A673 (cell line): ENCODE data around the gene COL4A2. TPM values are rescaled to one million over a fixed set of nuclear protein-coding genes. Genes with fewer than 3 reads are reported as not detected.

Experiments
- BruUV-seq: library from RNA; stranded (reverse); fragments of 400-500 nt; replicated peaks from 2 replicates; lab custom pipeline; 2021; lab: Mats Ljungman, UMichigan
- CTCF ChIA-PET: fragments of 300-600 bp; sonication (Branson Sonifier 250); formaldehyde crosslinking; loops from one replicate; lab custom pipeline; 2022; ENCODE audit warnings: antibody characterized with exemption; lab: Charles Lee
- POLR2A ChIA-PET: fragments of 300-600 bp; sonication (Branson Sonifier 250); formaldehyde crosslinking; loops from one replicate; lab custom pipeline; 2022; ENCODE audit warnings: antibody characterized with exemption; ENCODE audit not compliant: low non-redundant PET; lab: Charles Lee
- DNase-seq: peaks from one replicate; pipeline ENCODE4 v3.0.0-alpha.2; 2015; ENCODE audit warnings: low spot score
- H3K27ac ChIP-seq: fragments of 200-600 bp; sonication (generic); 2 replicates; pipeline ENCODE4 v1.5.1; 2016; ENCODE audit warnings: mixed run types, low read depth, mild to moderate bottlenecking, mixed read lengths, antibody characterized with exemption, low read length; ENCODE audit not compliant: poor library complexity, severe bottlenecking
- H3K27me3 ChIP-seq: fragments of 200-600 bp; sonication (generic); replicated peaks from 2 replicates; pipeline ENCODE4 v1.6.1; 2017; ENCODE audit warnings: mixed run types, low read depth, mild to moderate bottlenecking, mixed read lengths, antibody characterized with exemption, low read length; ENCODE audit not compliant: insufficient read depth, poor library complexity
- H3K36me3 ChIP-seq: fragments of 200-600 bp; sonication (generic); 2 replicates; pipeline ENCODE4 v1.6.1; 2016; ENCODE audit warnings: mixed run types, mild to moderate bottlenecking, mixed read lengths, antibody characterized with exemption, low read length; ENCODE audit not compliant: insufficient read depth, poor library complexity, severe bottlenecking
- H3K4me1 ChIP-seq: fragments of 200-600 bp; sonication (generic); 2 replicates; pipeline ENCODE4 v1.6.1; 2017; ENCODE audit warnings: mixed run types, mild to moderate bottlenecking, mixed read lengths, antibody characterized with exemption, low read length; ENCODE audit not compliant: insufficient read depth, poor library complexity, severe bottlenecking
- H3K4me3 ChIP-seq: fragments of 200-600 bp; sonication (generic); 2 replicates; pipeline ENCODE4 v1.5.1; 2016; ENCODE audit warnings: low read depth, mixed run types, mild to moderate bottlenecking, mixed read lengths, low read length; ENCODE audit not compliant: poor library complexity, severe bottlenecking
- H3K9me3 ChIP-seq: fragments of 200-600 bp; sonication (generic); 2 replicates; pipeline ENCODE4 v1.6.1; 2016; ENCODE audit warnings: mixed run types, low read depth, mild to moderate bottlenecking, mixed read lengths, antibody characterized with exemption, low read length; ENCODE audit not compliant: poor library complexity, severe bottlenecking
- EZH2 ChIP-seq: fragments of 200-600 bp; sonication (generic); IDR thresholded peaks from 2 replicates; pipeline ENCODE4 v1.6.1; 2017; ENCODE audit warnings: borderline replicate concordance, low read depth, mild to moderate bottlenecking, mixed read lengths, antibody characterized with exemption, low read length; ENCODE audit not compliant: poor library complexity, severe bottlenecking
- intact Hi-C: fragments of 100-400 bp; cut with micrococcal nuclease; formaldehyde crosslinking; loops from one replicate; pipeline ENCODE4 v1.10.0; 2022; ENCODE audit not compliant: unreplicated experiment
- total RNA-seq: library from RNA; stranded (reverse); gene quantifications from 2 replicates; pipeline ENCODE4 v1.2.3, GENCODE V29; 2021
- TF ChIP-seq, protein P1 (sequence below): fragments of 300-800, 200-600 bp; sonication (generic); conservative IDR thresholded peaks from 2 replicates; pipeline ENCODE4 v1.5.1; 2017; ENCODE audit warnings: low read depth, mild to moderate bottlenecking, antibody characterized with exemption, low read length, moderate library complexity, mixed read lengths

Gene COL4A2
- total RNA-seq, 1 experiment from 2014 or later, result 184 TPM

DNA sequence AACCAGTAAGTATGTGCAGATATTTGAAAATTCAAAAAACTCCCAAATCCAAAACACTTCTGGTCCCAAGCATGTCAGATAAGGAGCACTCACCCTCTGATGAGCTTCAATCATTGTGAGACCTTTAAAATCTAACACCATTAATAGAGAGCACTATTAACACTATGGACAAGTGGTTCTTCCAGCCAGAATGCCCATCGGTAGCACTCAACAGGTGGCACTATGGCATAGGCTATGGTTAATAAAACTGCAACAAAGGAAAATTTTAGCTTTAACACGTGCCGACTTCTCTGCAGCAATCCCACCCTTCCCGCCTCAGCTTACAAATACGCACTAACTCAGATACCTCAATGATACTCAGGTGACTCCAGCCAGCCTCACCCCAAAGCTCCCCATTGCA is 62.3 kb downstream of the COL4A2 start:
- no peak for DNase-seq
- Histone ChIP-seq H3K4me3 (no peak overlapping the region), H3K9me3 (no peaks in the 10 kb centered on the region), H3K36me3 (no peaks in the 10 kb centered on the region), H3K27ac (no peak overlapping the region), H3K4me1 (peaks cover 16% of the 10 kb centered on the region), H3K27me3 (no peaks in the 10 kb centered on the region)
- intact Hi-C loops, result no loop called here
- CTCF ChIA-PET, result no interaction called here
- POLR2A ChIA-PET, result no interaction called here
- no TSS peak for BruUV-seq
- TF ChIP-seq, protein P1, sequence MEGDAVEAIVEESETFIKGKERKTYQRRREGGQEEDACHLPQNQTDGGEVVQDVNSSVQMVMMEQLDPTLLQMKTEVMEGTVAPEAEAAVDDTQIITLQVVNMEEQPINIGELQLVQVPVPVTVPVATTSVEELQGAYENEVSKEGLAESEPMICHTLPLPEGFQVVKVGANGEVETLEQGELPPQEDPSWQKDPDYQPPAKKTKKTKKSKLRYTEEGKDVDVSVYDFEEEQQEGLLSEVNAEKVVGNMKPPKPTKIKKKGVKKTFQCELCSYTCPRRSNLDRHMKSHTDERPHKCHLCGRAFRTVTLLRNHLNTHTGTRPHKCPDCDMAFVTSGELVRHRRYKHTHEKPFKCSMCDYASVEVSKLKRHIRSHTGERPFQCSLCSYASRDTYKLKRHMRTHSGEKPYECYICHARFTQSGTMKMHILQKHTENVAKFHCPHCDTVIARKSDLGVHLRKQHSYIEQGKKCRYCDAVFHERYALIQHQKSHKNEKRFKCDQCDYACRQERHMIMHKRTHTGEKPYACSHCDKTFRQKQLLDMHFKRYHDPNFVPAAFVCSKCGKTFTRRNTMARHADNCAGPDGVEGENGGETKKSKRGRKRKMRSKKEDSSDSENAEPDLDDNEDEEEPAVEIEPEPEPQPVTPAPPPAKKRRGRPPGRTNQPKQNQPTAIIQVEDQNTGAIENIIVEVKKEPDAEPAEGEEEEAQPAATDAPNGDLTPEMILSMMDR, result no peak
- TF ChIP-seq EZH2, result no peak

DNA sequence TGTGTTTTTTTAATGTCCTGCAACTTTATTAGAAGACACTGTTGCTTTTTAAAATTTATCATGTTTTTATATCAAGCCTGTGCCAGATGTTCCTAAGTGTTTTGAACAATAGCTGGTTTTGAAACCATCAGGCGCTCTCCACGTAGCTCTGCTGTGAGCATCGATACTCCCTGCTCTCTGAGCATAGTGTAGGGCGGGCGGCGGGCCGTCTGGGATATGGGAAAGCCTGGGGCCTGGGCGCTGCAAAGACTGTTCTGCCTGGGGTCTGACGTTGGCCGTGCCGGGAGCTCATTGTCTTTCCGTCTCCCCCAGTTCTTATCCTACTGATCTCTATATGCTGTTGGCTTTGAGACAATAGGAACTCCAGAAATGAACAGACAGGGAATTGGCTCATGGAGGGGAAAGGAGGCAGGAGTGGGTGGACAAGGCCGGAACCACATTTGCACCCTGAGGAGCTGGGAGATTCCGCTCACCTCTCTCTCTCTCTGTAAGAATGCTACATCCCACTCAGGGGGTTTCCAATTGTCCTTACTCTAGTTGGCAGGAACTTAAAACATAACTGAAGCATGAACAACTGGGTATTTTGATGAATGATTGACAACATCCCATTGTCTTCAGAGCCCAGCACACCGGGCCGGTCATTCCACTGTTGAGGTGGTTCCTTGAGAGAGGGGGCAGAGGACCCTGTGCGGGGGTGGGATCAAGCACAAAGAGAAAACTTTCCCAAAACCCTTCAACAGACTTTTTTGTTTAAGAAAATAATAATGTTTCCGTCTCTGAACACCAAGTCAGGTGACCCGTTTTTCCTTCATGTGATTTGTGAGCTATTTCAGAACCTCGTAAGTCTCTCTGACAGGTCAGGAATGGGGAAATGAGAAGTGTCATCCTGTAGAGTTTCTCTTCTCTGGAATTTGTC is 64.7 kb downstream of the COL4A2 start:
- peak; percentile 15 for DNase-seq
- Histone ChIP-seq H3K27me3 (no peaks in the 10 kb centered on the region), H3K4me3 (no peak overlapping the region), H3K4me1 (peaks cover 31% of the 10 kb centered on the region), H3K36me3 (no peaks in the 10 kb centered on the region), H3K9me3 (no peaks in the 10 kb centered on the region), H3K27ac (no peak overlapping the region)
- ChIA-PET CTCF (no interaction called here), POLR2A (no interaction called here)
- BruUV-seq, result no TSS peak
- intact Hi-C loops, result no loop called here
- no peak for TF ChIP-seq EZH2
- TF ChIP-seq, protein P1, result no peak

DNA sequence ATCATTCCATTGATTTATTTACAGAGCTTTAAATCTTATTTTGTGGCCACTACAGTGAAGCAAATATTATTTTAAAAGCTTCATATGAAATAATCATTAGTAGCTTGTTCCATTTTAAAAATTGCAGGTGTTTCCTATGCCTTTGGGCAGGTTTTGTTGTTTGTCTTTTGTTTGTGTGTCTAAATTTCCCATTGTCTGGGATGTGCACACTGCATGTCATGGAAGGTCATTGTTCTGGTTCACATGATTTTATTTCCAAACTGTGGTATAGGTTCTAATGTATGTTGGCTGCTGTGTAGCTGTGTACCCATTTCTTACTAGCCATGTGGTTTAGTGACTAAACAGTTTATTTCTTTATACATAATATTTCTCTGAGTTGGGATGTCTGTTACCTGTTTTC is 65.6 kb downstream of the COL4A2 start:
- ChIA-PET POLR2A (no interaction called here), CTCF (no interaction called here)
- Histone ChIP-seq H3K27me3 (no peaks in the 10 kb centered on the region), H3K36me3 (no peaks in the 10 kb centered on the region), H3K27ac (no peak overlapping the region), H3K4me1 (peaks cover 36% of the 10 kb centered on the region), H3K9me3 (no peaks in the 10 kb centered on the region), H3K4me3 (no peak overlapping the region)
- no peak for TF ChIP-seq EZH2
- TF ChIP-seq, protein P1, result no peak
- intact Hi-C loops, result no loop called here
- DNase-seq, result no peak
- no TSS peak for BruUV-seq
